ENCODE measurements around the gene ADCY2.

The ADCY2 gene

DNA sequence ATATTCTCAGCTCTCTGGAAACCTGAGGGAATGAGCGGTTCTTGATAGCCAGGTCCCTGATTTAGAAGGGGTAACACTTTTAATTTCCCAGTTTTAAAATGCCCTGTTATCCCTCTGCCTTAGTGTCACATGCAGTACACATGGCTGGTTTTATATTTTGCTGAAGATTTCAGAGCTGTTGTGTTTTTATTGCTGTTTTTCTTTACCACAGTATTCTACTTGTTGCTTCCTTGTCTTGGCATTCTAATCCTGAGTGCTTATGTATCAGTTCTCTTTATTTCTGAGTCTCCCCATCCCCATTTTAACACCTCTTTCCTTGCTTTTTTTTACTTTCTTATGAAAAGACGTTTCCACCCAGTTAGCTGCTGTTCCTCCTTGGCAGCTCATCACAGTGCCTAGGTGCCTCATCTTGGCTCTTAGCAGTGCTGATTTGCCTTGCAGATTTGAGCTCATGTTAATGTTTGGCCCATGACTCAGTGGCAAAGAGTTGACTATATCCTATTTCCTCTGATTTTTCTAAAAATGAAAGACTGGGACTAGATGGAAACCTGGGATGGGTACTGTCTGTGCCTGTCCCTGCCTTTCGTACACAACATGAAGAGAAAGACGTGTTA lies 476.7 kb downstream of the ADCY2 start:
- peaks cover 5% of the 10 kb centered on the region for H3K79me1 ChIP-seq (replicated peaks; ENCODE audit: low read length, poor library complexity, severe bottlenecking)
- no peak overlapping the region for H3K14ac ChIP-seq (ENCODE audit: low read length in 2 of 2)
- no peak overlapping the region for H4K91ac ChIP-seq (ENCODE audit: low read length)
- H2AFZ ChIP-seq (ENCODE audit: low read depth, low read length): no peak overlapping the region
- H3K4me2 ChIP-seq (ENCODE audit: low read length, poor library complexity, severe bottlenecking): no peak overlapping the region
- H3K18ac ChIP-seq (ENCODE audit: low read depth in 1 of 2, low read length in 2 of 2): no peak overlapping the region
- no peak overlapping the region for H2BK5ac ChIP-seq (ENCODE audit: low read depth, low read length, poor library complexity, severe bottlenecking)
- H3K4me3 ChIP-seq (ENCODE audit: insufficient read depth in 1 of 2, low read depth in 1 of 2, low read length in 2 of 2): no peak overlapping the region
- no peaks in the 10 kb centered on the region for H3K9me3 ChIP-seq (ENCODE audit: control insufficient read depth, low read length)
- no peak overlapping the region for H2BK15ac ChIP-seq (ENCODE audit: low read depth, poor library complexity, severe bottlenecking)
- H2AK5ac ChIP-seq (ENCODE audit: low read length, severe bottlenecking): no peak overlapping the region
- no peak for DNase-seq
- 94% methylated on average over 4 of the region's 4 CpGs for WGBS
- H3K27me3 ChIP-seq (ENCODE audit: control insufficient read depth in 1 of 2, insufficient read depth in 1 of 2, low read length in 2 of 2): no peaks in the 10 kb centered on the region
- H3K9ac ChIP-seq (ENCODE audit: low read length): no peak overlapping the region
- no peak overlapping the region for H2BK120ac ChIP-seq (ENCODE audit: low read depth, low read length)
- H3K4me1 ChIP-seq (ENCODE audit: control insufficient read depth, insufficient read depth, low read depth, low read length): peaks cover 4% of the 10 kb centered on the region
- peak overlapping the region; percentile 39 for H3K27ac ChIP-seq (ENCODE audit: low read length, poor library complexity, severe bottlenecking)
- H3K36me3 ChIP-seq (ENCODE audit: control insufficient read depth in 1 of 2, insufficient read depth in 2 of 2, low read depth in 1 of 2, low read length in 2 of 2): peaks cover 3 to 31% of the 10 kb centered on the region in 2 experiments
- H3K23ac ChIP-seq (ENCODE audit: low read length in 2 of 2): no peak overlapping the region
- no peak overlapping the region for H4K8ac ChIP-seq (ENCODE audit: low read length)
- H3K4ac ChIP-seq (ENCODE audit: low read depth in 1 of 2, low read length in 2 of 2): no peak overlapping the region
- H2BK12ac ChIP-seq (ENCODE audit: low read length in 2 of 2): no peak overlapping the region

DNA sequence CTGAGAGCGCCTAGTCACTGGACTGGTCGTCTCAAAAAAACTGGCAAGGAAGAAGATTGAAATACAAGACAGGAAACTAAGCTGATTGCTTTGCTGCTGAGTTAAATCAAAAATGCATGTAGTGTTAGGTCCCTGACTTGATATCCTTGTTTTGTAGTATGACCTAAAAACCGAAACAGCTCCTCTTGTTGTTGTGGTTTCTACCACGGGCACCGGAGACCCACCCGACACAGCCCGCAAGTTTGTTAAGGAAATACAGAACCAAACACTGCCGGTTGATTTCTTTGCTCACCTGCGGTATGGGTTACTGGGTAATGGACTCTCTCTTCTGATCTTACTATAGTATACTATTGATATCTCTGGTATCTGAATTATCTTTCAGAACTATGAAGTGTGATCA lies 477.3 kb downstream of the ADCY2 start:
- no peak overlapping the region for H2BK15ac ChIP-seq (ENCODE audit: low read depth, poor library complexity, severe bottlenecking)
- no peak overlapping the region for H2BK5ac ChIP-seq (ENCODE audit: low read depth, low read length, poor library complexity, severe bottlenecking)
- no peak overlapping the region for H4K8ac ChIP-seq (ENCODE audit: low read length)
- no peak for DNase-seq
- no peak overlapping the region for H2AFZ ChIP-seq (ENCODE audit: low read depth, low read length)
- H3K23ac ChIP-seq (ENCODE audit: low read length in 2 of 2): no peak overlapping the region
- no peak overlapping the region for H3K4ac ChIP-seq (ENCODE audit: low read depth in 1 of 2, low read length in 2 of 2)
- peaks cover 3 to 35% of the 10 kb centered on the region in 2 experiments for H3K36me3 ChIP-seq (ENCODE audit: control insufficient read depth in 1 of 2, insufficient read depth in 2 of 2, low read depth in 1 of 2, low read length in 2 of 2)
- peak overlapping the region; percentile 39 for H3K27ac ChIP-seq (ENCODE audit: low read length, poor library complexity, severe bottlenecking)
- H3K9ac ChIP-seq (ENCODE audit: low read length): no peak overlapping the region
- H3K4me1 ChIP-seq (ENCODE audit: control insufficient read depth, insufficient read depth, low read depth, low read length): peaks cover 7% of the 10 kb centered on the region
- no peak overlapping the region for H3K14ac ChIP-seq (ENCODE audit: low read length in 2 of 2)
- no peak overlapping the region for H3K4me2 ChIP-seq (ENCODE audit: low read length, poor library complexity, severe bottlenecking)
- H3K79me1 ChIP-seq (replicated peaks; ENCODE audit: low read length, poor library complexity, severe bottlenecking): peaks cover 3% of the 10 kb centered on the region
- no peak overlapping the region for H3K4me3 ChIP-seq (ENCODE audit: insufficient read depth in 1 of 2, low read depth in 1 of 2, low read length in 2 of 2)
- 94% methylated on average over 6 of the region's 9 CpGs for WGBS
- H2BK12ac ChIP-seq (ENCODE audit: low read length in 2 of 2): no peak overlapping the region
- no peak overlapping the region for H3K18ac ChIP-seq (ENCODE audit: low read depth in 1 of 2, low read length in 2 of 2)
- H2AK5ac ChIP-seq (ENCODE audit: low read length, severe bottlenecking): peak overlapping the region; percentile 35
- no peak overlapping the region for H4K91ac ChIP-seq (ENCODE audit: low read length)
- H2BK120ac ChIP-seq (ENCODE audit: low read depth, low read length): no peak overlapping the region
- H3K27me3 ChIP-seq (ENCODE audit: control insufficient read depth in 1 of 2, insufficient read depth in 1 of 2, low read length in 2 of 2): no peaks in the 10 kb centered on the region
- no peaks in the 10 kb centered on the region for H3K9me3 ChIP-seq (ENCODE audit: control insufficient read depth, low read length)

DNA sequence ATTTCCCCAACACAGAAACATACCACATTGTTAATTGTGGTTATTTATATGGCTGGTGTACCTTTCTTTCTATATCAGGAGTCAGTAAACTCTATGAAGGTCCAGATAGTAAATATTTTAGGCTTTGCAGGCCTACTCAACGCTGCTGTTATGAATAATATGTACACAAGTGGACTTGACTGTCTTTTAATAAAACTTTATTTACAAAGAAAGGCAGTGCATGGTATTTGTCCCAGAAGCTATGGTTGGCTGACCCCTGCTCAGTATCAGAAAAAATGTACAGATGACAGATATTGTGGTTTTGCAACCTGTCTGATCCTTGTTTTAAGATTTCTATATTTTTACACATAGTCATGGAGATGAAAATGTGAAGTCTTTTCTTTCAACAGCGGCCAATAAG lies 478.7 kb downstream of the ADCY2 start:
- Histone ChIP-seq H2BK120ac (ENCODE audit: low read depth, low read length) (no peak overlapping the region), H3K4me1 (ENCODE audit: control insufficient read depth, insufficient read depth, low read depth, low read length) (peaks cover 9% of the 10 kb centered on the region), H3K18ac (ENCODE audit: low read depth in 1 of 2, low read length in 2 of 2) (no peak overlapping the region), H2AFZ (ENCODE audit: low read depth, low read length) (no peak overlapping the region), H3K14ac (ENCODE audit: low read length in 2 of 2) (no peak overlapping the region), H2BK12ac (ENCODE audit: low read length in 2 of 2) (no peak overlapping the region), H2BK5ac (ENCODE audit: low read depth, low read length, poor library complexity, severe bottlenecking) (no peak overlapping the region), H3K23ac (ENCODE audit: low read length in 2 of 2) (no peak overlapping the region), H3K9ac (ENCODE audit: low read length) (no peak overlapping the region), H3K36me3 (ENCODE audit: control insufficient read depth in 1 of 2, insufficient read depth in 2 of 2, low read depth in 1 of 2, low read length in 2 of 2) (peaks cover 4 to 38% of the 10 kb centered on the region in 2 experiments), H3K4me3 (ENCODE audit: insufficient read depth in 1 of 2, low read depth in 1 of 2, low read length in 2 of 2) (no peak overlapping the region), H2AK5ac (ENCODE audit: low read length, severe bottlenecking) (no peak overlapping the region), H3K27me3 (ENCODE audit: control insufficient read depth in 1 of 2, insufficient read depth in 1 of 2, low read length in 2 of 2) (no peaks in the 10 kb centered on the region), H3K4ac (ENCODE audit: low read depth in 1 of 2, low read length in 2 of 2) (no peak overlapping the region), H4K91ac (ENCODE audit: low read length) (no peak overlapping the region), H3K27ac (ENCODE audit: low read length, poor library complexity, severe bottlenecking) (no peak overlapping the region), H4K8ac (ENCODE audit: low read length) (no peak overlapping the region), H3K9me3 (ENCODE audit: control insufficient read depth, low read length) (no peaks in the 10 kb centered on the region), H3K4me2 (ENCODE audit: low read length, poor library complexity, severe bottlenecking) (no peak overlapping the region), H3K79me1 (replicated peaks; ENCODE audit: low read length, poor library complexity, severe bottlenecking) (peaks cover 2% of the 10 kb centered on the region), H2BK15ac (ENCODE audit: low read depth, poor library complexity, severe bottlenecking) (no peak overlapping the region)
- WGBS: no CpG with 5 or more reads among the region's 2 CpGs
- no peak for DNase-seq

DNA sequence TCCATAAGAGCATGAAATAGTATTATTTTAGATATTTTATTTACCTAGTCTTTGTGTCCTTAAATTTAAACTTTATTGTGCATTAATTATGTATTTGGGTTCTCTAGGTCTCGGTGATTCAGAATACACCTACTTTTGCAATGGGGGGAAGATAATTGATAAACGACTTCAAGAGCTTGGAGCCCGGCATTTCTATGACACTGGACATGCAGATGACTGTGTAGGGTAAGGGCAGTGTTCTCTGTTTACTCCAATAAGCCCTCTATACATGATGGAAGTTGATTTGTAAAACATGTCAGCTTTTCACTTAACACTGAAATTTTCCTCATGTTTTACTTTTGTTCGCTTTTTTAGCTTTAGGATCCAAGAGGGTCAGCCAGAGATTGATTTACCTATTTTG lies 479.2 kb downstream of the ADCY2 start:
- Histone ChIP-seq H3K18ac (ENCODE audit: low read depth in 1 of 2, low read length in 2 of 2) (no peak overlapping the region), H3K23ac (ENCODE audit: low read length in 2 of 2) (no peak overlapping the region), H3K36me3 (ENCODE audit: control insufficient read depth in 1 of 2, insufficient read depth in 2 of 2, low read depth in 1 of 2, low read length in 2 of 2) (peaks cover 9 to 43% of the 10 kb centered on the region in 2 experiments), H3K4me1 (ENCODE audit: control insufficient read depth, insufficient read depth, low read depth, low read length) (peaks cover 13% of the 10 kb centered on the region), H2AK5ac (ENCODE audit: low read length, severe bottlenecking) (no peak overlapping the region), H3K14ac (ENCODE audit: low read length in 2 of 2) (no peak overlapping the region), H3K9me3 (ENCODE audit: control insufficient read depth, low read length) (no peaks in the 10 kb centered on the region), H3K4ac (ENCODE audit: low read depth in 1 of 2, low read length in 2 of 2) (no peak overlapping the region), H2BK120ac (ENCODE audit: low read depth, low read length) (no peak overlapping the region), H2BK5ac (ENCODE audit: low read depth, low read length, poor library complexity, severe bottlenecking) (no peak overlapping the region), H2AFZ (ENCODE audit: low read depth, low read length) (no peak overlapping the region), H2BK12ac (ENCODE audit: low read length in 2 of 2) (no peak overlapping the region), H3K27ac (ENCODE audit: low read length, poor library complexity, severe bottlenecking) (no peak overlapping the region), H3K4me2 (ENCODE audit: low read length, poor library complexity, severe bottlenecking) (no peak overlapping the region), H3K79me1 (replicated peaks; ENCODE audit: low read length, poor library complexity, severe bottlenecking) (peaks cover 6% of the 10 kb centered on the region), H4K8ac (ENCODE audit: low read length) (no peak overlapping the region), H3K27me3 (ENCODE audit: control insufficient read depth in 1 of 2, insufficient read depth in 1 of 2, low read length in 2 of 2) (no peaks in the 10 kb centered on the region), H4K91ac (ENCODE audit: low read length) (no peak overlapping the region), H2BK15ac (ENCODE audit: low read depth, poor library complexity, severe bottlenecking) (no peak overlapping the region), H3K9ac (ENCODE audit: low read length) (no peak overlapping the region), H3K4me3 (ENCODE audit: insufficient read depth in 1 of 2, low read depth in 1 of 2, low read length in 2 of 2) (no peak overlapping the region)
- DNase-seq: no peak
- 99% methylated on average over 4 of the region's 4 CpGs for WGBS
